Kidney epithelial cell (primary cell): ENCODE results near the gene DYRK1A. TPM values are rescaled to one million over a fixed set of nuclear protein-coding genes. Genes with fewer than 3 reads are reported as not detected.

Experiments used
- DNase-seq: peaks from one replicate; pipeline ENCODE4 v3.0.0-alpha.2; 2010; ENCODE audit warnings: low read depth
- H3K27me3 ChIP-seq: 2 replicates; pipeline ENCODE4 v1.6.0; 2011; ENCODE audit warnings: low read length; ENCODE audit not compliant: control insufficient read depth, insufficient read depth
- H3K36me3 ChIP-seq: 2 replicates; pipeline ENCODE4 v1.5.1; 2011; ENCODE audit warnings: low read length; ENCODE audit not compliant: control insufficient read depth, insufficient read depth
- H3K4me3 ChIP-seq: 2 replicates; pipeline ENCODE4 v1.5.1; 2011; ENCODE audit warnings: low read depth, mild to moderate bottlenecking, control low read depth, low read length
- CTCF ChIP-seq: IDR thresholded peaks from 2 replicates; pipeline ENCODE4 v1.5.1; 2011; ENCODE audit warnings: mild to moderate bottlenecking, moderate library complexity, low read length, control low read depth, inconsistent platforms; ENCODE audit not compliant: insufficient read depth, poor library complexity, severe bottlenecking
- total RNA-seq: library from RNA; depleted of rRNA; stranded (reverse); fragments of >200 nt; gene quantifications from 2 replicates; pipeline ENCODE4 v1.2.3, GENCODE V29; 2015

Gene DYRK1A
- total RNA-seq, 1 donor from 2014 or later: 53.1 TPM

GRCh38 chr21:37392441-37392840 lies 25.9 kb downstream of the DYRK1A start:
- no peak for DNase-seq
- H3K36me3 ChIP-seq: no peaks in the 10 kb centered on the region
- TF ChIP-seq CTCF: no peak
- H3K4me3 ChIP-seq: no peak overlapping the region
- no peaks in the 10 kb centered on the region for H3K27me3 ChIP-seq

GRCh38 chr21:37393030-37393429 lies 26.5 kb downstream of the DYRK1A start:
- Histone ChIP-seq H3K27me3 (no peaks in the 10 kb centered on the region), H3K4me3 (no peak overlapping the region), H3K36me3 (no peaks in the 10 kb centered on the region)
- DNase-seq: no peak
- TF ChIP-seq CTCF: no peak

GRCh38 chr21:37393786-37394185 lies 27.2 kb downstream of the DYRK1A start:
- no peak overlapping the region for H3K4me3 ChIP-seq
- H3K27me3 ChIP-seq: no peaks in the 10 kb centered on the region
- DNase-seq: no peak
- TF ChIP-seq CTCF: no peak
- no peaks in the 10 kb centered on the region for H3K36me3 ChIP-seq

- no peaks in the 10 kb centered on the region for H3K36me3 ChIP-seq
- no peak overlapping the region for H3K4me3 ChIP-seq
- H3K27me3 ChIP-seq: no peaks in the 10 kb centered on the region
- no peak for TF ChIP-seq CTCF
- DNase-seq: no peak
Measured at GRCh38 chr21:37395961-37396360, 29.4 kb downstream of the DYRK1A start.

GRCh38 chr21:37396855-37397254 lies 30.3 kb downstream of the DYRK1A start:
- H3K36me3 ChIP-seq: no peaks in the 10 kb centered on the region
- no peaks in the 10 kb centered on the region for H3K27me3 ChIP-seq
- no peak for TF ChIP-seq CTCF
- DNase-seq: no peak
- H3K4me3 ChIP-seq: no peak overlapping the region

- no peaks in the 10 kb centered on the region for H3K36me3 ChIP-seq
- no peak overlapping the region for H3K4me3 ChIP-seq
- no peaks in the 10 kb centered on the region for H3K27me3 ChIP-seq
- no peak for DNase-seq
- TF ChIP-seq CTCF: no peak
Measured at GRCh38 chr21:37398697-37399096, 32.1 kb downstream of the DYRK1A start.
